GM20000 (cell line): ENCODE data around the gene LPP.

ENCODE experiments used
- DNase-seq: peaks from one replicate; pipeline ENCODE4 v3.0.0; 2012; ENCODE audit warnings: low spot score
- TF ChIP-seq, protein P1 (sequence below): IDR thresholded peaks from 2 replicates; pipeline ENCODE4 v1.5.1; 2012; ENCODE audit warnings: mild to moderate bottlenecking, control low read depth; ENCODE audit errors: extremely low read depth, missing control alignments

The LPP gene

DNA sequence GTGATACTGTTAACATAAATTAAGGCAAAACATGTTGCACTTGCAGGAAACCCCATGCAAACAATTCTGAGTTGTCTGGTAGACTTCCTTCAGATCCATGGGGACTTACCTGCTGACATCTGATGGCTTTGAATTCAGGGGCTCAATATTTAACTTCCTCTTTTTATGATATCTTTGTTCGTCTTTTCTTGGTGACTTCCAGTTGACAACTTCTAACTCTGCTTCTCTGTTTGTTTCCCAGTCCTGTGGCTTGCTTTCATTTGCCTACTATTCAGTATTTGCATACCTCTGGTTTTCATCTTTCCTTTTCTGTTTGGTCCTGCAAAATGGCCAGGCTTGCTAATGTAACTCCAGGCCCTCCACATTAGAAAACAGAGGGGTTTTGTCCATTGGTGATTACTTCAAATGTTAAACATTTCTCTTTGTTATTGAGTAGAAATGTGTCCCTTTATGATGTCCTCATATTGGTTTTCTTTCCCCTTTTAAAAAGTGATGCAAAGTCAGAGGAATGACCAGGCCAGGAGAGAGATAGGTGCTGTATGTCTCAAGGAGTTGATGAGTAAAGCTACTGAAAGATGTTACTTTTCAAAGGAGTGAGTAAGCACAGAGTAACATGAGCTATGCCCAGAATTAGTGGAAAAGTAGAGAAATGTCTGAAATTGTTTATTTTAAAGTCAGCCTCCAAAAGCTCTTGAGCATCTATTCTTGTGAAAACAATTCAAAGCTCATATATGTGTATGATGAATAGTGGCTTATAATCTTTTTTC, 335.9 kb downstream of the LPP start:
- peak; percentile 4 for DNase-seq
- TF ChIP-seq, protein P1, sequence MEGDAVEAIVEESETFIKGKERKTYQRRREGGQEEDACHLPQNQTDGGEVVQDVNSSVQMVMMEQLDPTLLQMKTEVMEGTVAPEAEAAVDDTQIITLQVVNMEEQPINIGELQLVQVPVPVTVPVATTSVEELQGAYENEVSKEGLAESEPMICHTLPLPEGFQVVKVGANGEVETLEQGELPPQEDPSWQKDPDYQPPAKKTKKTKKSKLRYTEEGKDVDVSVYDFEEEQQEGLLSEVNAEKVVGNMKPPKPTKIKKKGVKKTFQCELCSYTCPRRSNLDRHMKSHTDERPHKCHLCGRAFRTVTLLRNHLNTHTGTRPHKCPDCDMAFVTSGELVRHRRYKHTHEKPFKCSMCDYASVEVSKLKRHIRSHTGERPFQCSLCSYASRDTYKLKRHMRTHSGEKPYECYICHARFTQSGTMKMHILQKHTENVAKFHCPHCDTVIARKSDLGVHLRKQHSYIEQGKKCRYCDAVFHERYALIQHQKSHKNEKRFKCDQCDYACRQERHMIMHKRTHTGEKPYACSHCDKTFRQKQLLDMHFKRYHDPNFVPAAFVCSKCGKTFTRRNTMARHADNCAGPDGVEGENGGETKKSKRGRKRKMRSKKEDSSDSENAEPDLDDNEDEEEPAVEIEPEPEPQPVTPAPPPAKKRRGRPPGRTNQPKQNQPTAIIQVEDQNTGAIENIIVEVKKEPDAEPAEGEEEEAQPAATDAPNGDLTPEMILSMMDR, result no peak

DNA sequence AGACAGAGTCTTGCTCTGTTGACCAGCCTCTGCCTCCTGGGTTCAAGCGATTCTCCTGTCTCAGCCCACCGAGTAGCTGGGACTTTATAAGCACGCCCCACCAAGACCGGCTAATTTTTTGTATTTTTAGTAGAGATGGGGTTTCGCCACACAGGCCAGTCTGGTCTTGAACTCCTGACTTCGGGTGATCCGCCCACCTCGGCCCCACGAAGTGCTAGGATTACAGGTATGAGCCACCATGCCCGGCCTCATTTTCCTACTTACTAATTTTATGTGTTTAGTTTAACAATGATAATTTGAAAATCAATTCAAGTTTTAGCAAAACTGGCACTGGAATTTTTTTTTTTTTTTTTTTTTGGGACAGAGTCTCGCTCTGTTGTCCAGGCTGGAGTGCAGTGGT, 336.5 kb downstream of the LPP start:
- TF ChIP-seq, protein P1, result no peak
- no peak for DNase-seq

DNA sequence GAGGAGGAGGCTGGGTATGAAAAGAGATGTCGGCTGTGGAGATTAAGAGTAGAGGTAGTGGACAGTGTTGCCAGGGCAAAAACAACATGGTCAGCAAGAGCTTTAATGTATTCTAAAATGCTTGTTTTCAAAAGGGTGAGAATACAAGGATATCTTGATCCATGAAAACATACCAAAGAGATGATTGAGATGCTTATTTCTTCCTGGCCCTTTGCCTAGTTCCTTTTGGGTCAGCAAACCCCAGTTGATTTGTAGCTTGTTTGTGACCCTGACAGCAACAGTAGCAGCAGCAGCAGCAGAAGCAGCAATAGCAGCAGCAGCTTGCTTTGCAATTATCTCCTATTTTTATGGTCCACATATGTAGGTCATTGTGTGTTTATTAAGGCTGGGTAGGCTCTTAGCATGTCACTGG, 337.3 kb downstream of the LPP start:
- no peak for DNase-seq
- TF ChIP-seq, protein P1, result no peak

DNA sequence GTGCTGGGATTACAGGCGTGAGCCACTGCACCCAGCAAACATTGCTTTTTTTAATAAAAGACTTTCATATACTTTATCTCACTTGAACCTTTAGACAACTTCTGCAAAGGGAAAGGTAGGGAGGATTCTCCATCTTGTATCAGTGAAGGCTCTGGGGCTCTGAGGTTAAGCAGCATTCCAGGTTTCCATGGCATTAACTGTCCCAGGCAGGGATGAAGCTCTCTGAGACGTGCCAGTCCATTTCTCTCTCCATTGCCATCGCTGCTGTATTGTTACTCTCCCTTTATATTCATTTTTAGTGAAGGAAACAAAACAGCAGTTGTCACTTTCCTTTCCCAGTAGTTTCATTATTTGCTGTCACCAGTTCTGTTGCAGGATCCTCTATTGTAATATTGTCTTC, 342.4 kb downstream of the LPP start:
- TF ChIP-seq, protein P1, result no peak
- DNase-seq, result no peak

DNA sequence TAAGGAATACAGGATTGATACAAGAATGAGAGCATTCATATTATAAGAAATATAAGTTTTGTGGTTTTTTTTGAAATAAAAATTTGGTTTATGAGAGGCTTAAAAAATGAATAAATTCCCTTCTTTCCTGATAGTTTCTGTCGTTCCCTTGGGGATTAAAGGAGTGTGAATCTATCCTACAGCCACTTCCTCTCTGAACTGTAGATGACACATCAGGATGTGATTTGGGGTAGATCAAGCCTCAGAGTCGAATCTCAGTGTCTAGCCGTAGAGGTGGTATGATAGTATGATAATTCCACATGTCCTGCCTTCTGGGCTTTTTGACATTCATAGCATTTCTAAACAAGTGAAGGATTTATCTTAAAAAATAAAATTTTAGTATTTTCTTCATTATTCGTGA, 343.1 kb downstream of the LPP start:
- TF ChIP-seq, protein P1, result no peak
- DNase-seq, result no peak

DNA sequence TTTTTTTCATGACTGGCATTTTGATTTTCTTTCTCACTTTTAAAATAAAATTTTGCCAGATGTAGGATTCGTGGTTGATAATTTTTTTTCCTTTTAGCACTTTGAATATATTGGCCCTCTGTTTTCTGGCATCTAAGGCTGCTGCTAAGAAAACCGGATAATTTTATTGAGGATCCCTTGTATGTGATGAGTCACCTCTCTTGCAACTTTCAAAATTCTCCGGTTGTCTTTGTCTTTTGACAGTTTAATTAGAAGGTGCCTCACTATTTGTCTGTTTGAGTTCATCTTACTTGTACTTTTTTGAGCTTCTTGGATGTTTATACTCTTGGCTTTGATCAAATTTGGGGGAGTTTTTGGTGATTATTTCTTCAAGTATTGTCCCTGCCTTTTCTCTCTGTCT, 349.7 kb downstream of the LPP start:
- no peak for DNase-seq
- TF ChIP-seq, protein P1, result no peak

DNA sequence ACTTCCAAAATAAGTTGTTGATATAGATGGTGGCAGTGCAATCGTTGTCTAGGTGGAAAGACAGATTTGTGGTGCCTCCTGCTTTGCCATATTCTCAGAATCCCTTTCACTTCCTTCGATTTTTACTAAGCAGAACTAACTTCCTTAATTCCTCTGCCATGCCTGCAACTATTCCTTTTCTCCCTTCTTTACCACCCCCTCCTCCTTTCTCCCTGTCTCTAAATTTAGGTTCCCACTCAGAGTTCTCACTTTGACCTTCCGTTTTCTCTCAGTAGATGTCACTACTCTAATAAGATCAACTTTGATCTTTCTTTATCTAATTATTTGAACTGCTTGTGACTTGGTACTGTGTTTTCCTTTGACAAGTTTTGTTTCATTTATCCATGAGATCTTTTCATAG, 351.2 kb downstream of the LPP start:
- TF ChIP-seq, protein P1, result no peak
- DNase-seq, result no peak
